Left lung (tissue), 10 donors: ENCODE data around the gene IPO4. TPM values are rescaled to one million over a fixed set of nuclear protein-coding genes. Genes with fewer than 3 reads are reported as not detected.

Experiments used
- ATAC-seq: fragments of 200-7000 bp; cut with Tn5 transposase; one replicate; pipeline ENCODE4 v1.9.1; 2020; ENCODE audit warnings: moderate library complexity
- DNase-seq, 4 donors: peaks; one replicate each; pipeline ENCODE4 v3.0.0-alpha.2; 2013 to 2020
- H3K27ac ChIP-seq, 2 donors: fragments of 200-600 bp; sonication (generic) in 1 of 2; one replicate each; pipeline versions ENCODE4 v1.5.0 to v1.8.0; 2020 to 2021
- H3K27me3 ChIP-seq, 2 donors: fragments of 200-600 bp; sonication (generic) in 1 of 2; one replicate each; pipeline versions ENCODE4 v1.5.0 to v1.8.0; 2020 to 2021
- H3K36me3 ChIP-seq, 2 donors: fragments of 200-600 bp; sonication (generic) in 1 of 2; one replicate each; pipeline versions ENCODE4 v1.5.0 to v1.8.0; 2020 to 2021
- H3K4me1 ChIP-seq, 2 donors: fragments of 200-600 bp; one replicate each; pipeline ENCODE4 v1.8.0; 2021
- H3K4me3 ChIP-seq, 2 donors: fragments of 200-600 bp; sonication (generic) in 1 of 2; one replicate each; pipeline versions ENCODE4 v1.5.0 to v1.8.0; 2020 to 2021; ENCODE audit warnings: mild to moderate bottlenecking in 1 of 2
- H3K9me3 ChIP-seq, 2 donors: fragments of 200-600 bp; sonication (generic) in 1 of 2; one replicate each; pipeline versions ENCODE4 v1.5.0 to v1.8.0; 2020 to 2021
- CTCF ChIP-seq, 2 donors: fragments of 200-600 bp; sonication (generic) in 1 of 2; IDR thresholded peaks; one replicate each; pipeline versions ENCODE4 v1.5.0 to v1.8.0; 2021; ENCODE audit warnings: antibody characterized with exemption in 2 of 2
- intact Hi-C, 2 donors: fragments of 100-400 bp; cut with DNase I; formaldehyde crosslinking; loops; one replicate each; pipeline versions ENCODE4 v1.11.2 to v1.14.2; 2022
- polyA plus RNA-seq, 6 donors: library from polyadenylated mRNA; unstranded; fragments of 120-200 nt; gene quantifications; one replicate each; pipeline ENCODE4 v1.2.1, GENCODE V29; 2013; ENCODE audit not compliant: insufficient read length in 6 of 6
- total RNA-seq, 2 donors: library from RNA; stranded (reverse); fragmentation: NEBNext Ultra II Directional; extraction: Animal tissue kit (Norgen Biotek cat#: 25700); gene quantifications; one replicate each; pipeline ENCODE4 v1.2.1, GENCODE V29; 2021
- donor health status: DM: no; HTN: yes; CAD: no.
- donor health status: DM: no; HTN: no; CAD: no.

Gene IPO4
- total and polyA plus RNA-seq, 8 donors: 22.6 to 62.4 (median 29.0) TPM

- intact Hi-C loops: no loop called here
- Histone ChIP-seq H3K27ac (no peak overlapping the region), H3K36me3 (peaks cover 0 to 53% of the 10 kb centered on the region in 2 donors), H3K4me3 (no peak overlapping the region), H3K4me1 (peaks cover 9 to 44% of the 10 kb centered on the region in 2 donors), H3K27me3 (no peaks in the 10 kb centered on the region), H3K9me3 (no peaks in the 10 kb centered on the region)
- no peak for ATAC-seq
- no peak for DNase-seq
- no peak for TF ChIP-seq CTCF (IDR thresholded peaks at IDR 0.05)
These were observed 22.7 kb upstream of the IPO4 start for GRCh38 chr14:24211311-24211710.

GRCh38 chr14:24207625-24208024 lies 19.0 kb upstream of the IPO4 start:
- no peak for DNase-seq
- Histone ChIP-seq H3K9me3 (no peaks in the 10 kb centered on the region), H3K4me3 (no peak overlapping the region), H3K27me3 (no peaks in the 10 kb centered on the region), H3K4me1 (peaks cover 0 to 16% of the 10 kb centered on the region in 2 donors), H3K27ac (no peak overlapping the region), H3K36me3 (peaks cover 0 to 87% of the 10 kb centered on the region in 2 donors)
- ATAC-seq: no peak
- TF ChIP-seq CTCF (IDR thresholded peaks at IDR 0.05): no peak
- intact Hi-C loops: no loop called here

DNA sequence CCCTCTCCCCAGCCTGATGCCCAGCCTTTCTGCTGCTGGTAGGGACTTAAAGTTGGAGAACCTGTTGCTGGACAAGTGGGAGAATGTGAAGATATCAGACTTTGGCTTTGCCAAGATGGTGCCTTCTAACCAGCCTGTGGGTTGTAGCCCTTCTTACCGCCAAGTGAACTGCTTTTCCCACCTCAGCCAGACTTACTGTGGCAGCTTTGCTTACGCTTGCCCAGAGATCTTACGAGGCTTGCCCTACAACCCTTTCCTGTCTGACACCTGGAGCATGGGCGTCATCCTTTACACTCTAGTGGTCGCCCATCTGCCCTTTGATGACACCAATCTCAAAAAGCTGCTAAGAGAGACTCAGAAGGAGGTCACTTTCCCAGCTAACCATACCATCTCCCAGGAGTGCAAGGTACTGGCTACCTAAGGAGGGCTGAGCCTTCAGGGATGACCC lies 18.5 kb upstream of the IPO4 start:
- no peak overlapping the region for H3K27ac ChIP-seq
- H3K4me3 ChIP-seq: no peak overlapping the region
- intact Hi-C loops: no loop called here
- TF ChIP-seq CTCF (IDR thresholded peaks at IDR 0.05): no peak
- H3K4me1 ChIP-seq: peaks cover 0 to 11% of the 10 kb centered on the region in 2 donors
- H3K27me3 ChIP-seq: no peaks in the 10 kb centered on the region
- no peak for DNase-seq
- peaks cover 0 to 92% of the 10 kb centered on the region in 2 donors for H3K36me3 ChIP-seq
- ATAC-seq: no peak
- no peaks in the 10 kb centered on the region for H3K9me3 ChIP-seq

GRCh38 chr14:24206260-24207103 lies 17.9 kb upstream of the IPO4 start:
- Histone ChIP-seq H3K4me1 (peaks cover 0 to 5% of the 10 kb centered on the region in 2 donors), H3K36me3 (peaks cover 0 to 95% of the 10 kb centered on the region in 2 donors), H3K9me3 (peaks cover 0 to 2% of the 10 kb centered on the region in 2 donors), H3K27me3 (no peaks in the 10 kb centered on the region), H3K27ac (no peak overlapping the region), H3K4me3 (no peak overlapping the region)
- ATAC-seq (no peak), DNase-seq (no peak)
- intact Hi-C loops: no loop called here
- TF ChIP-seq CTCF (IDR thresholded peaks at IDR 0.05): no peak
